Activated naive CD8-positive, alpha-beta T cell (primary cell): Measurements from ENCODE around the gene LARP4B.

Source experiments
- H3K27ac Mint-ChIP-seq: one replicate; pipeline ENCODE4 v1.8.0; 2021; ENCODE audit warnings: mixed read lengths
- H3K27me3 Mint-ChIP-seq: one replicate; pipeline ENCODE4 v1.8.0; 2021; ENCODE audit warnings: mixed read lengths
- H3K36me3 Mint-ChIP-seq: one replicate; pipeline ENCODE4 v1.8.0; 2021; ENCODE audit warnings: mixed read lengths
- H3K4me1 Mint-ChIP-seq: one replicate; pipeline ENCODE4 v1.8.0; 2021; ENCODE audit warnings: low read depth, mixed read lengths
- H3K4me3 Mint-ChIP-seq: one replicate; pipeline ENCODE4 v1.8.0; 2021; ENCODE audit warnings: mild to moderate bottlenecking, mixed read lengths
- H3K9me3 Mint-ChIP-seq: one replicate; pipeline ENCODE4 v1.8.0; 2021; ENCODE audit warnings: low read depth, mixed read lengths

The LARP4B gene

DNA sequence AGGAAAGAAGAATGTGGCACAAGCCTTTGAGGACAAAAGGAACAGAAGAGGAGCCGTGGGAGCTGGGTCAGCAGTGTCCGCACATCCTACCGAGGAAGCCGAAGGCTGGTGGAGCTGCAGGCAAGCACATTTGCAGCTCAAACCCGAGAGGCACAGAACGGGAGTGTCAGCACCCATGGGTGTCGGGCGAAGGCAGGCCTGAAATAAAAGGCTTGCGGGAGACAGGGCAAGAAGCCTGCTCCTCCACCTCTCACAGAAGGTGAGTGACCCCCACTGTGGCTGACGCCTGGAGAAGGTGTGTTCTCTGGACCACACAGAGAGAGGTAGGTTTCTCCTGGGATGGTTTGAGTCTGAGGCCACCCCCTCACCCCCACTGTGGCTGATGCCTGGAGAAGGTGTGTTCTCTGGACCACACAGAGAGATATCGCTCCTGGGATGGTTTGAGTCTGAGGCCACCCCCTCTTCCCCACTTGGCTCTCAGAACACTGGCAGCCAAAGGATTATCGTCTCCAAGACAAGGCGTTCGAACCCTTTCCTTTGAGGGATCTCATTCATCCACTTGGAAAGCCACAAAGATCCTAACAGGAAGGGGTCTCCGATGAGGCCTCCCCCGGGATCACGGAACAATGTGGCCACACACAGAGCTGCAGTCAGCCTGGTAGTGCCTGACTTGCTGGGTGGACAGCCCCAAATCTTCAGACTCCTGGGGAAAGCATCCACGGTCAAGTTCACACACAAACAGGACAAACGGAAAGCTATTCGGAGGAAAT, 35.1 kb upstream of the LARP4B start:
- no peak overlapping the region for H3K27ac Mint-ChIP-seq
- H3K4me3 Mint-ChIP-seq: no peak overlapping the region
- H3K27me3 Mint-ChIP-seq: peaks cover 4% of the 10 kb centered on the region
- no peaks in the 10 kb centered on the region for H3K36me3 Mint-ChIP-seq
- no peaks in the 10 kb centered on the region for H3K9me3 Mint-ChIP-seq
- peaks cover 9% of the 10 kb centered on the region for H3K4me1 Mint-ChIP-seq

DNA sequence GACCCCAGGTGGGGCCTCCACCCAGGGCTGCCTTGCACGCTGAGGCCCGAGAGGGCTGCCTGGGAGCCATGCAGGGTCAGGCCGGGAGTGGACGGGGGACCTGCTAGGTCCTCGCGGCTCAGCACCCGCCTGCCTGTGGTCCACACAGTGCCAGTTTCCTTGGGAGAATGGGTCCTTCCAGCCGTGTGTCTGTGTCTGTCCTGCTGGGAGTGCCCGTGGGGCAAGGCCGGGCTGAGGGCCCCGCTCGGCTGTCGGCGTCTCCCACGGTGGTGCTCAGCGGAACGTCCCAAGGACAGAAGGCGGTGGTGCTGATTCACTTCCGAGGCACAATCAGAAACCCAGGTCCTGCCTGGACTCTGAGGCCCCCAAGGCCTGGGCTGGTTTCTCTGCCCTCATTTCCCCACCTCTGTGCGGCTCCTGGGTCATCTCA, 33.5 kb upstream of the LARP4B start:
- Mint-ChIP-seq H3K27me3 (peaks cover 4% of the 10 kb centered on the region), H3K27ac (no peak overlapping the region), H3K9me3 (no peaks in the 10 kb centered on the region), H3K4me1 (peaks cover 9% of the 10 kb centered on the region), H3K36me3 (no peaks in the 10 kb centered on the region), H3K4me3 (no peak overlapping the region)

DNA sequence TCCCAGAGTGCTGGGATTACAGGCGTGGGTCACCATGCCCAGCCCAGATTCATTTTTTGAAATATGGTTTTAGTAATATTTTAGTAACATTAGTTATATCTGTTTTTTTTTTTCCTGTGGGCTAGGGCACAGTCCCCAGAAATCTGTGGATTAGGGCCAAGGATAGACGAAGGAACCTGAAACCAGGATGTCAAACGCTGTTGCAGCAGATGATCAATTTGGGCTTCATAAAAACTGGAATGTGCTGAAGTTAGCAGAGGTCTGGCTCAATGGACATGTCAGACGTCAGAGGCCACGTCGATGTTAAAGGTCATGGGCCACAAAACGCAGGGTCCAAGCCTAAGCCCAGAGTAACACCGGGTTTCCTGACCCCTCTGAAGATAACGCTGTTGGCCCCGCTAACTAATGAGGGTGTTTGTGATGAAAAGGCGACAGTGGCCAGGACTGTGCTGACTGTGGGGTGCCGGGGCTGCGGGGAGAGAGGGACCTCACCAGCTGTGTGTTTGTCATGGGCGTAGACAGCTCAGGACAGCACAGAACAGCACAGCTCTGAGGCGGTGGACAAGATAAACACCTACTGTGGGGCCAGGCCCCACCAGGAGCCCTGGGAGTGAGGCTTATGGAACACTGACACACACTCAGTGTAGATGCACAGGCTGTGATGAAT, 32.9 kb upstream of the LARP4B start:
- no peaks in the 10 kb centered on the region for H3K36me3 Mint-ChIP-seq
- H3K4me1 Mint-ChIP-seq: peaks cover 9% of the 10 kb centered on the region
- no peak overlapping the region for H3K27ac Mint-ChIP-seq
- H3K27me3 Mint-ChIP-seq: peaks cover 6% of the 10 kb centered on the region
- H3K4me3 Mint-ChIP-seq: no peak overlapping the region
- no peaks in the 10 kb centered on the region for H3K9me3 Mint-ChIP-seq

DNA sequence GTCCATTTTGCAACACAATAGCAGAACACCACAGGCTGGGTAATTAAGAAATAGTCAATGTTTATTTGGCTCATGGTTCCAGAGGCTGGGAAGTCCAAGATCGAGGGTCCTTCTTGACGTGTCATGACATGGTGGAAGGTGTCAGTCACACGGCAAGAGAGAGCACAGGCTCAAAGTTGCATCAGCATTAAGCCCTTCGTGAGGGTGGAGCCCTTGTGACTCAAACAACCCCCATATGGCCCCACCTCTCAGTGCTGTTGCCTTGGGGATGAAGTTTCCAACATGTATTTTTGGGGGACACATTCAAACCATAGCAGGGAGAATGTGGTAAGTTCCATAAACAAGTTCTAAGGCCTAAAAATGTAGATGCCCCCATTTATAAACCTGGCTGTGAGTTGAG, 32.1 kb upstream of the LARP4B start:
- no peak overlapping the region for H3K4me3 Mint-ChIP-seq
- H3K9me3 Mint-ChIP-seq: no peaks in the 10 kb centered on the region
- H3K36me3 Mint-ChIP-seq: no peaks in the 10 kb centered on the region
- H3K4me1 Mint-ChIP-seq: peaks cover 9% of the 10 kb centered on the region
- H3K27ac Mint-ChIP-seq: no peak overlapping the region
- peaks cover 4% of the 10 kb centered on the region for H3K27me3 Mint-ChIP-seq

DNA sequence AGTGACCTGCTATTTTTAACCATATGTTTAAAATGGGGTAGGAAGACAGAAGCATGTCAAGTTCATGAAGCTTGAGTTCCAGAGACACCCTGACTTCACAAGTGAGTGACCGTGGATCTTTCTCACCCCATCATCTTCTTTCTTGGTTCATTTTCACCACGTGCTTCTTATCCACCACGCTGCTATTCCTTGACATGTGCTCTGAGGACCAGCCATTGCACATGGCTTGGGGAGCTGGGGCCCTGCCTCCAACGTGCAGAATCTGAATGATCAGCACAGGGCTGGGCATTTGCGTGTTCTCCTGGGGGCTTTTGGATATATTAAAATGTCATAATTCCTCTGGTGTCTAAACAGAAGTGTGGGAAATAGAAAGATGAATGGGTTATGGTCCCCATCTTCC, 31.7 kb upstream of the LARP4B start:
- no peaks in the 10 kb centered on the region for H3K9me3 Mint-ChIP-seq
- H3K4me1 Mint-ChIP-seq: peaks cover 9% of the 10 kb centered on the region
- H3K27me3 Mint-ChIP-seq: peaks cover 3% of the 10 kb centered on the region
- H3K27ac Mint-ChIP-seq: no peak overlapping the region
- no peaks in the 10 kb centered on the region for H3K36me3 Mint-ChIP-seq
- no peak overlapping the region for H3K4me3 Mint-ChIP-seq

DNA sequence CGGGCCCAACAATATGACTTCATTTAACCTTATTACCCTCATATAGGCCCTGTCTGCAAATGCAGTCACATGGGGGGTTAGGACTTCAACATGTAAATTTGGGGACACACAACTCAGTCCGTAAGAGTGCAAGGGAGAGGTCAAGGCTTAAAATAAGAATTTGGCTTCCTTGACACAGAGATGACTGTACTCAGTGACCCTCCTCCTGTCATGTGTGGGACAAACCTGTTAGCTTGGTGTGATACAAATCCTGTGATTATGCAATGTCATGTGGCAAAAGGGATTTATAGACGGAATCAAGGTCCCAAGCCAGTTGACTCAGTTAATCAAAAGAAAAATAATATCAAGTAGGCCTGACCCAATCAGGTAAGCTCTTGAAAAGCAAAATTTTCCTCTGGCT, 30.8 kb upstream of the LARP4B start:
- Mint-ChIP-seq H3K4me3 (no peak overlapping the region), H3K27ac (no peak overlapping the region), H3K4me1 (peaks cover 6% of the 10 kb centered on the region), H3K9me3 (no peaks in the 10 kb centered on the region), H3K27me3 (peaks cover 3% of the 10 kb centered on the region), H3K36me3 (no peaks in the 10 kb centered on the region)

DNA sequence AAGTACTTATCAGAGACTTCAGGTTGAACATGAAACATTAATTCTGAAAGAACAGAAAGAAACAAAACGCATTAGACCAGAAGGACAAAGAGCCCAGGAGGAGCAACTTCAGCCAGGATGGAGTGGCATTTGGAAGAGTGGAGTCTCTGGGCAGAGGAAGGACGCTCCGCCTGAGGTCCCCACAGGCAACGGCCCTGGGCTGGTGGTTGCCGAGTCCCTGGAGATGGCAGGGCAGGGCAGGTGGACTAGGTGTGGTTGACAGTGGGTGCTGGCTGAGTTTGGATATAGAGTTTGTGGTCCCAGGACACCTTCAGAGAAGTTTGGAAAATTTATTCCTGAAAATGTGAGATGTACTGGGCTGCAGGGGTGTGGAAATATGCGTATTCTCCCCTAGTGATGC, 27.4 kb upstream of the LARP4B start:
- no peak overlapping the region for H3K4me3 Mint-ChIP-seq
- H3K36me3 Mint-ChIP-seq: no peaks in the 10 kb centered on the region
- no peak overlapping the region for H3K27ac Mint-ChIP-seq
- peaks cover 2% of the 10 kb centered on the region for H3K27me3 Mint-ChIP-seq
- H3K9me3 Mint-ChIP-seq: no peaks in the 10 kb centered on the region
- no peaks in the 10 kb centered on the region for H3K4me1 Mint-ChIP-seq

DNA sequence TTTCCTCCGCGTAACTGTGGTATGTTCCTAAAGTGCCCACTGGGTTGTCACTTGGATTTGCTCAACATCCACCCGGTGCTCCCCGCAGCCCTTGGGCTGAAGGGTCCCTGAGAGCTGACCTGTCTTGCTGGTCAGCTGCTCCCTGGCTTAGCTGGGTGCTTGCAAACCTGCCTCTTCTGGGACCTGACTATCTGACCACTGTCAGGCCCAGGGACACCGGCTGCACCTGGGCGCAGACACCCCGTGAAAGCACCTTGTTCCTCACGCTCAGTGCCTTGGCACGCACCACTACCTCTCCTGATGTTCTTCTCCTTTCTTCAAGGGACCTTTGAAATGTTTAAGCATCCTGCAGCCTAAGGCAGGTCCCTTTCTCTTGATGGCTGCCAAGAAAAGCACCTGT, 26.6 kb upstream of the LARP4B start:
- no peak overlapping the region for H3K27ac Mint-ChIP-seq
- H3K36me3 Mint-ChIP-seq: no peaks in the 10 kb centered on the region
- no peaks in the 10 kb centered on the region for H3K9me3 Mint-ChIP-seq
- H3K27me3 Mint-ChIP-seq: peaks cover 2% of the 10 kb centered on the region
- H3K4me3 Mint-ChIP-seq: no peak overlapping the region
- no peaks in the 10 kb centered on the region for H3K4me1 Mint-ChIP-seq

DNA sequence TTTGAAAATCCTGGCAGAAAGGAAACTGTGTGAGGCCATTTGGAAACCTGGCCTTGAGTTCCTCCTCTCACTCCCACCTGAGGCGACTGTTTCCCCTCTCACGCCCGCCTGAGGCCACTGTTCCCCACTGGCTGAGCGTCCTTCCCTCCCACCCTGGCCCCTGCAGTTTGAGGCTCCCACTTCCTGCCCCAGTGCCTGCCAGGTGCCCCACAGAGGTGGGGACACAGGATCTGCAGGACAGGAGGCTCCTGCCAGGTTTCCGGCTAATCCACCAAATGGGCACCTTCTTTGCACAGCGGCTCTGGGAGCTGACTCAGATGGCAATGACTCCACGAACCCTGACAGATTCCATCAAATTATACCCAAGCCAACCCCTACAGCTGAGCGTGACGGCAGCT, 24.3 kb upstream of the LARP4B start:
- Mint-ChIP-seq H3K9me3 (no peaks in the 10 kb centered on the region), H3K27me3 (peaks cover 2% of the 10 kb centered on the region), H3K4me3 (no peak overlapping the region), H3K27ac (no peak overlapping the region), H3K36me3 (no peaks in the 10 kb centered on the region), H3K4me1 (no peaks in the 10 kb centered on the region)

DNA sequence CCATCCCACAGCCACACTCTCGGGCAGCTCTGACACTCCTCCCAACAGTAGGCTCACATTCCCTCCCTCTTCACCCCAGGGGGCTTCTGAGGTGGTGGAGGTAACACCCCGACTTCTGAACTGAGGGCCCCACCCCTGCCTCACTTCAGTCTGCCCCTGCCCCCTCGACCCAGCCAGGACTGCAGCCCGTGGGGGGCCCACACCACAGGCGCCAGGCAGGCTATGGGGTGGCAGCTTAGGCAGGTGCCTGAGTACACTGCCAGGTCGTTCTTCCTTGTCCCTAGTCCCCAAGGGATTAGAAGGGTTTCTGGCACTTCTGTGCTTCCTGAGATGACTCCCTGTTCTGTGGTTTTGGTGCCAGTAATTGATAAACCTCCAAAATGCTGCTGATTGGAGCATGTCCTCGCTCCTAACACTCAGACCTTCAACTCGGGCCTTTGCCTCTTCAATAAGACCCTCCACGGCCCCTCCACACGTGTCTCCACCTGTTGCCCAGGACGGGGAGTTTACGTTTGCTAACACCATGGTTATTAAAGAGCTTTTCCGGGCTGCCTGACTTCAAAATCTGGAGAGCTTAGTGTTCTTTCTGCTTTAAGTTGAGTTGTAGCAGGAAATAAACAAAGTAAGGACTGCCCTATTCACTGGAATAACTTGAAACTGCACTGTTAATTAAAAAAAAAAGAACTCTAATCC, 23.8 kb upstream of the LARP4B start:
- peaks cover 2% of the 10 kb centered on the region for H3K27me3 Mint-ChIP-seq
- no peak overlapping the region for H3K4me3 Mint-ChIP-seq
- H3K4me1 Mint-ChIP-seq: no peaks in the 10 kb centered on the region
- H3K9me3 Mint-ChIP-seq: no peaks in the 10 kb centered on the region
- H3K27ac Mint-ChIP-seq: no peak overlapping the region
- H3K36me3 Mint-ChIP-seq: no peaks in the 10 kb centered on the region

DNA sequence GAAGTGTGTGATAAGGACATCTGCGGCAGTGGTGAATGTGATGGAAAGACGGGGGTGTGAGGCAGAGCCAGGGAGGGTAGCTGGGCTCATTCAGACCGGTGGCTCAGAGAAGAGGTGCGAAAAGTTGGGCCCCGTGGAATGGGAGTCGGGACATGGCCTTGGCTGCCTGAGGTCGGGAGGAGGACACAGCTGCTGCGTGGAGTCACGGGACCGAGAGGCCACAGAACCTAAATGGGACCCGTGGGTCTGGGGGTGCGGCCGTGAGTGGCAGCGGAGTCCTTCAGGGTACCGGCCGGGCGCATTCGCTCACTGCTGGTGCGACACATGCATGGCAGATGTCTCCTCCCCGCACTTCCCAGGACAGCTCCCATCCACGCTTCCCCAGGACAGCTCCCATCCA, 22.9 kb upstream of the LARP4B start:
- Mint-ChIP-seq H3K27ac (no peak overlapping the region), H3K36me3 (no peaks in the 10 kb centered on the region), H3K9me3 (no peaks in the 10 kb centered on the region), H3K27me3 (no peaks in the 10 kb centered on the region), H3K4me1 (no peaks in the 10 kb centered on the region), H3K4me3 (no peak overlapping the region)

DNA sequence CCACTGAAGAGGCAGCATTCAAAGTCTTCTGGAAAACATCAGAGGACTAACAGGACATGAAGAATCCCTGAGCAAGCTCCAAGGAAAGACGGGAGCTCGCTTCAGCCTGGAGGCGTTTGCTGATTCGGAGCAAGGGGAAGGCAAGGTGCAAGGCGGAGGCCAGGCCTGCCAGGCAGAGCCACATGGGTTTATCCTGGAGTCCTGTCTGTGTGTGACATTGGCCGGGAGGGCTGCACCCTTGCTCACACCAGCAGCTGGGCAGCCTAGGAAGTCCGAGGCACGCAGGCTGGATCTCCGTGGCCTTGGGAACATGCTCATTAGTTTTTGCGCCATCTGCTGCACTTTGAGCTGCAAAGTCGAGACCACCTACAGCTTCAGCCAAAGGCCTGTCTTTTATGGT, 22.3 kb upstream of the LARP4B start:
- no peaks in the 10 kb centered on the region for H3K27me3 Mint-ChIP-seq

DNA sequence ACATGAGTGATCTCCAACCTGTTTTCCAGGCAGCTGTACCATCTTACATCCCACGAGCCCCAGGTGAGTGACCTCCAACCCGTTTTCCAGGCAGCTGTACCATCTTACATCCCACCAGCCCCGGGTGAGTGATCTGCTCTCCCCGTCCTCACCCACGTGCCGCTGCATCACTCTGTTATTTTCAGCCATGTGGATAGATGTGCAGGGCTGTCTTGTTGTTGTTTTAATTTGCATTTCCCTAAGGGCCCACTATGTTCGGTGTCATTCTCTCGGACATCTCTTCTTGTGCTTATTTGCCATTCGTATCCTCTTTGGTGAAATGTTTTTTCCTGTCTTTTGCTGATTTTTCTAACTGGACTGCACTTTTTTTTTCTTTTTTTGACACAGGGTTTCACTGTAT, 17.9 kb upstream of the LARP4B start:
- Mint-ChIP-seq H3K36me3 (no peaks in the 10 kb centered on the region), H3K4me1 (peaks cover 4% of the 10 kb centered on the region), H3K27ac (no peak overlapping the region), H3K9me3 (no peaks in the 10 kb centered on the region), H3K4me3 (no peak overlapping the region), H3K27me3 (no peaks in the 10 kb centered on the region)

More for the DNA sequence above, 22.3 kb upstream of the LARP4B start:
- Mint-ChIP-seq H3K27ac (no peak overlapping the region), H3K4me1 (no peaks in the 10 kb centered on the region), H3K36me3 (no peaks in the 10 kb centered on the region), H3K4me3 (no peak overlapping the region), H3K9me3 (no peaks in the 10 kb centered on the region)

DNA sequence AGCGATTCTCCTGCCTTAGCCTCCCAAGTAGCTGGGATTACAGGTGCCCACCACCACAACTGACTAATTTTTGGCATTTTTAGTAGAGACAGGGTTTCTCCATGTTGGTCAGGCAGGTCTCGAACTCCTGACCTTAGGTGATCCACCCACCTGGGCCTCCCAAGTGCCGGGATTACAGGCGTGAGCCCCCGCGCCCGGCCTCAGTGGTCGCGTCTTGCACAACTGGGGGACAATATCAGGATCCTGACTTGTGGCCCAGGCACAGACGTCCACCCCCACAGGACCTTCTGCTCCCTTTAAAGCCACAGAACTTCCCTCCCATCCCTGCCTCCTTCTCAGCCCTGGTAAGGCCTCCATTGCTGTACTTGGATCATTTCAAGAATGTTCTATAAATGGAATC, 16.8 kb upstream of the LARP4B start:
- no peaks in the 10 kb centered on the region for H3K36me3 Mint-ChIP-seq
- H3K27me3 Mint-ChIP-seq: no peaks in the 10 kb centered on the region
- H3K9me3 Mint-ChIP-seq: no peaks in the 10 kb centered on the region
- H3K4me3 Mint-ChIP-seq: no peak overlapping the region
- peaks cover 10% of the 10 kb centered on the region for H3K4me1 Mint-ChIP-seq
- H3K27ac Mint-ChIP-seq: no peak overlapping the region

DNA sequence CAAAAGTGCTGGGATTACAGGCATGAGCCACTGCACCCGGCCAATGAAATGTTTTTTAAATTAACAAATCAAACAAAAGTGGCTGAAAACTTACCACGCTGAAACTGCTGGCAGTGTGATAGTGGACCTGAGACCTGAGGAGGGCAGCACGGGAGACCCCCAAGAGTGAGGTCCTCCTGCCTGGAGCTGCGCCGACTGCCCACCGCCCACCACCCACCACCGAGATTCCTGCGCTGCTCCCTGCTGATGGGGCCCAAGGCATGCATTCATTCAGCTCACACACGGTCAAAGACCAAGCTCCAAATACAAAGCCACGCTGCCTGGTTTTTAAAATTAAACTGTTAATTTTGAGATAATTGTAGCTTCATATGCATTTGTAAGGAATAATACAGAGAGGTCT, 16.4 kb upstream of the LARP4B start:
- Mint-ChIP-seq H3K27ac (no peak overlapping the region), H3K4me3 (no peak overlapping the region), H3K36me3 (no peaks in the 10 kb centered on the region), H3K9me3 (no peaks in the 10 kb centered on the region), H3K4me1 (peaks cover 10% of the 10 kb centered on the region), H3K27me3 (no peaks in the 10 kb centered on the region)
